ENCODE measurements around the gene FAM156B.
"Not testable (repeated sequence)": the region's sequence is repeated elsewhere in the genome, so short reads cannot be mapped to it uniquely, and the experiment has no call there.

FAM156B gene

GRCh38 chrX:52930214-52930613 is 33.1 kb downstream of the FAM156B start:
- DNase-seq, result not testable (repeated sequence)

DNA sequence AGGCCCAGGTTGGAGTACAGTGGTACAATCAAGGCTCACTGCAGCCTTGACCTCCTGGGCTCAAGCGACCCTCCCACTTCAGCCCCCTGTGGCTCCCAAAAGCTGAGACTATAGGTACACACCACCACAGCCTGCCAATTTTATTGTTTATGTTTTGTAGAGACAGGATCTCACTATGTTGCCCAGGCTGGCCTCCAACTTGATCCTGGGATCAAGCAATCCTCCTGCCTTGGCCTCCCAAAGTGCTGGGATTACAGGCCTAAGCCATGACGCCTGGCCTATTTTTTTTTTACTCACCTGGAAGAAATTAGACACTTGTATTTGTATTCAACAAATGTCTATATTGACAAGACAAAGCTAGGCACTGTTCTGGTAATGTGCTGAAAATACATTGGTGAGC is 36.1 kb downstream of the FAM156B start:
- no peak for DNase-seq

DNA sequence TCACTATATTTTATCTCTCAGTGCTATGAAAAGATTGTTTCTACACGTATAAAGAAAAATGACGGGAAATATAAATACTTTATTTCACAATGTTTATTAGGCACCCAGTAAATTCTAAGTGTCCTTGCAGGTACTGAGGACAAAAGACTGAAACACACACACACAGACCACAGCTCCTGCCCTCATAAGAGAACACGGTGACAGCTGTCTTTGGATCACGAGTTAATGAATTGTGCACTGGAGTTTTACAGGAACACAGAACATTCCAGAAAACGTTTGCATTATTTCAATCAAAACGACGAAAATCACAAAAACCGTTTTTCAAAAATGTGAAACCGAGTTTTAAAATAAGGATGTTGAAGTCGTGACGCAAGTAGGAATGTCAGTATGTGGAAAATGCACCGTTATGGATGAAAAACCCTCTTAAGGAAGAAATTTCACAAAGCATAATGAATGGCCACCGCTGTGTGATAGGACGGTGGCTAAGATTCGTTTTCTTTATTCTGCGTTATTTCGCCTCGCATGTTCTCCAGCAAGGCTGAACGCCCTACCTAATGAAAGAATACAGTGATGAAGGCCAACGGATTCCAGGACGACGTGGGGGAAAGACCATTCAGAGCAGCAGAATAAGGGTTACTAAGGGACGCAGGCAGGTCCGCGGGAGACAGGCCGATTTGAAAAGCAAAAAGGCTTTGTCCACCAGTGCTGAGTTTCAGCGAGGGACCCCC is 37.0 kb downstream of the FAM156B start:
- no peak for DNase-seq

- DNase-seq, result peak; percentile 95
Observed at GRCh38 chrX:52934704-52935469, 37.8 kb downstream of the FAM156B start.

GRCh38 chrX:52935470-52935784 is 38.3 kb downstream of the FAM156B start:
- not testable (repeated sequence) for DNase-seq

DNA sequence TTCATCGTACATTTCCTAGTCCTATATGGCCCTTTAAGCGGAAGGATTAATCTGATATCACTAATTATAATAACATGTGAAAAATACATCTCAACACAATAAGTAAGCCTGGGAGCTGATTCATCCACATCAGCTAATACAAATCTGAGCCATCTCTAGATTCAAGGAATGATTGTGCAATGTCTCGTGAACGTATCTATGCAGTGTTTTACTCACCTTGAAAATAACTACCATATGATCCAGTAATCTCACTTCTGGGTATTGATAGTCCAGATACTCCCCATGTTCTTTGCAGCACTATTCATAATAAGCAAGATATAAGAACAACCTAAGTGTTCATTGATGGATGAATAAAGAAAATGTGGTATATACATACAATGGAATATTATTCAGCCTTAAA is 43.6 kb downstream of the FAM156B start:
- not testable (repeated sequence) for DNase-seq

DNA sequence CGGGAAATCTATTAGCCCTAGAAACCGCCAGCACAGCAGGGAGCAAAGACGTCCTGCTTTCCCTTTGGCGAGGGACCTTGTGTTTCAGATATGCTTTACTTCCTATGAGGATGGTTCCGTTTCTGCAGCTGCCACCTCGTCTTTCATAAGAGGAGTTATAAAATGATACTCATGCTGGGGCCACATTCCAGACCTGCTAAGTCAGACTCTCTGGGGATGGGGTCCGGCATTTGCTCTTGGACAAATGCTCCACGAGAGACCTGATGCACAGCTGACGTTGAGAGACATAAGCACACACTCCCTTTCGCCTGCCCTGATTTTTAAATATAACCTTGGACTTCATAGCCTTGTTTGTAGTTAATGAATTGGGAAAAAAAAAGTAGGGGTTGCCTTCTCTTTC is 44.6 kb downstream of the FAM156B start:
- not testable (repeated sequence) for DNase-seq

DNA sequence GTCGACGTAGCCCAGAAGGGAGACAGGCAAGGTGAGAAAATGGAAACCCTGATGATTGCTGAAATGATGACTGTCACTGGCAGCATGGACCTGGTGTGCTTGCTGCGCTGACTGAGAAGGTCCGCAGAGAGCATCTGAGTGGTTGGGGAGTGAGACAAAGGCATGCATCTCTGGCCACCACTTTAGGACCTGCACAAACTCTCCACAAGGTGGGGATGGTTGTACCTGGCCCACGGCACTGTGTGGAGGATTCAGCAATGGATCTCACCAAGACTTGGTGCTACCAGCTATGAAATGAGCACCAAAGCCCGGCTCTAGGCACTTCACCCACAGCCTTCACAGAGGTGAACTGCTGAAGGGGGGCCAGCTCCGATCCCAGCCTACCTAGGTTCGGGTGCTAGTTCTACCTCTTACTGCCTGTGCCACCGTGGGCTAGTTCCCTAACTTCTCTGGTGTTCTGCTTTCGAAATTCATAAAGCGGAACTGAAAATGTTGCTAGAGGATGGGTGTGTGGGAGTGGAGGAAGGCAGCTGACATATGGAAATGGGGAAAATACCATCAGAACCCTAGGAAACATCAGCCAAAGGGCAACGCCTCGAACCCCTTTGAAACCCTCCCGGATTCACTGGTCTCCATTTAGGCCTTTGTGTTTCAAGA is 48.8 kb downstream of the FAM156B start:
- DNase-seq, result not testable (repeated sequence)

- not testable (repeated sequence) for DNase-seq
Observed at GRCh38 chrX:52947501-52947900, 50.4 kb downstream of the FAM156B start.

DNA sequence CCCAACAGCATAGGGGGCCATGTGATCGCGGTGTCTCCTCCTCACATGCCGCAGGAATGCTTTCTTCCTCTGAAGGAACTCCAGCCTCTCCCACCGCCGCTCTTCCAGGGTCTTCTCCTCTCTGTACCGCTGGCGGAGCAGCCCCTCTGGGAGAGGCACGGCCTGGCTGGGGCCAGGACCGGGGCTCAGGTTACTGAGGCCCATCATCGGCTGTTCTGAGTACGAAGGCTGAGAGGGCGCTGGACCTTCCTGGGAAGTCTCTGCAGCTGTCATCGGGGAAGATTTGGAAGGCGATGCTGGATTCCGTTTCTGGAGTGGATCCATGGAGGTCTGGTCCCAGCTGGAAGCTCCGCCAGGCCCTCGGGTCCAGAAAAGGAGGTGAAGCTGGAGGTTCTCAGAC is 51.1 kb downstream of the FAM156B start:
- not testable (repeated sequence) for DNase-seq

GRCh38 chrX:52949325-52949724 is 52.2 kb downstream of the FAM156B start:
- DNase-seq, result not testable (repeated sequence)

DNA sequence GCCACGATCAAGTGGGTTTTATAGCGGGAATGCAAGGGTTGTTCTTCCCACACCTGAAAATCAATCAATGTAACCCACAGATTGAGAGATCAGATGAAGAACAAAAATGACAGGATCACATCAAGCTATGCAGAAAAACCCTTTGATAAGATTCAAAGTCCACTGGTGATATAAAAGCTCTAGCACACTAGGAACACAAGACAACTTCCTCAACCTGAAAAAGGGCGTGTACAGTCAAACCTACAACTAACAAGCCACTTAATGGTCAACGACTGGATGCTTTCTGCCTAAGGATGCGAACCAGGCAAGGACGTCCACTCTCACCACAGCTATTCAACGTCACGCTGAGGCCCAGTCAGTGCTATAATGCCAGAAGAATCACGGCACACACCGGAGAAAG is 52.8 kb downstream of the FAM156B start:
- not testable (repeated sequence) for DNase-seq
